Esophagus muscularis mucosa (tissue), 4 donors: ENCODE results near the gene NCOA7.

Experiments
- CTCF ChIP-seq, 3 experiments: fragments of 200-600 bp in 2 of 3; fragments of 450-650 bp in 1 of 3; sonication (generic) in 2 of 3; IDR thresholded peaks; one replicate each; pipeline ENCODE4 v1.5.1; 2017 to 2019; ENCODE audit warnings: antibody characterized with exemption in 3 of 3, mild to moderate bottlenecking in 2 of 3, moderate library complexity in 1 of 3
- EP300 ChIP-seq: sonication (generic); formaldehyde crosslinking; IDR thresholded peaks from one replicate; pipeline ENCODE4 v1.6.1; 2017; ENCODE audit warnings: antibody characterized with exemption
- POLR2A ChIP-seq: fragments of 450-650 bp; IDR thresholded peaks from one replicate; pipeline ENCODE4 v1.6.1; 2017; ENCODE audit warnings: antibody characterized with exemption, moderate library complexity, mild to moderate bottlenecking, low read depth
- POLR2AphosphoS5 ChIP-seq, 2 donors: sonication (generic); formaldehyde crosslinking; IDR thresholded peaks; one replicate each; pipeline ENCODE4 v1.6.1; 2017; ENCODE audit warnings: antibody characterized with exemption in 2 of 2

GRCh38 chr6:125752773-125753172, 38.0 kb upstream of the NCOA7 start:
- TF ChIP-seq POLR2AphosphoS5 (IDR thresholded peaks at IDR 0.05), result no peak
- no peak for TF ChIP-seq CTCF (IDR thresholded peaks at IDR 0.05)
- no peak for TF ChIP-seq EP300
- TF ChIP-seq POLR2A, result no peak
